Naive B cell (primary cell): ENCODE measurements around the gene C5orf52. TPM values are rescaled to one million over a fixed set of nuclear protein-coding genes. Genes with fewer than 3 reads are reported as not detected.
"Not testable (repeated sequence)": the region's sequence is repeated elsewhere in the genome, so short reads cannot be mapped to it uniquely, and the experiment has no call there.

Source experiments
- ATAC-seq, 2 donors: fragments of 150-1000 bp; cut with Tn5 transposase; 2 replicates each; pipeline ENCODE4 v1.10.0; 2021; ENCODE audit warnings: low read depth in 2 of 2, mild to moderate bottlenecking in 2 of 2, moderate library complexity in 2 of 2
- DNase-seq: peaks from one replicate; pipeline ENCODE4 v3.0.0; 2022
- H3K27ac Mint-ChIP-seq, 6 donors: one replicate each; pipeline ENCODE4 v1.8.0; 2020 to 2022; ENCODE audit warnings: mild to moderate bottlenecking in 6 of 6, mixed read lengths in 6 of 6, moderate library complexity in 5 of 6, inconsistent platforms in 2 of 6
- H3K27me3 Mint-ChIP-seq, 3 donors: one replicate each; pipeline ENCODE4 v1.8.0; 2021 to 2022; ENCODE audit warnings: mixed read lengths in 3 of 3, mild to moderate bottlenecking in 1 of 3
- H3K36me3 Mint-ChIP-seq, 2 donors: one replicate each; pipeline ENCODE4 v1.8.0; 2020 to 2022; ENCODE audit warnings: mixed read lengths in 2 of 2, inconsistent platforms in 1 of 2, mild to moderate bottlenecking in 1 of 2
- H3K4me1 Mint-ChIP-seq, 3 donors: one replicate each; pipeline ENCODE4 v1.8.0; 2020 to 2022; ENCODE audit warnings: mixed read lengths in 3 of 3, inconsistent platforms in 1 of 3, mild to moderate bottlenecking in 1 of 3, moderate library complexity in 1 of 3
- H3K4me3 Mint-ChIP-seq, 8 donors: one replicate each; pipeline ENCODE4 v1.8.0; 2020 to 2022; ENCODE audit warnings: mild to moderate bottlenecking in 8 of 8, mixed read lengths in 8 of 8, moderate library complexity in 8 of 8, inconsistent platforms in 2 of 8
- H3K9me3 Mint-ChIP-seq, 7 donors: one replicate each; pipeline ENCODE4 v1.8.0; 2020 to 2022; ENCODE audit warnings: mixed read lengths in 7 of 7, mild to moderate bottlenecking in 5 of 7, inconsistent platforms in 2 of 7, moderate library complexity in 1 of 7
- polyA plus RNA-seq, 6 donors: library from polyadenylated mRNA; unstranded; fragments of 300-500 nt; fragmentation: Illumina TruSeq; gene quantifications; one replicate each; pipeline ENCODE4 v1.2.3, GENCODE V29; 2021; ENCODE audit warnings: low read depth in 6 of 6

The C5orf52 gene
- polyA plus RNA-seq, 6 donors from 2014 or later, result not detected

DNA sequence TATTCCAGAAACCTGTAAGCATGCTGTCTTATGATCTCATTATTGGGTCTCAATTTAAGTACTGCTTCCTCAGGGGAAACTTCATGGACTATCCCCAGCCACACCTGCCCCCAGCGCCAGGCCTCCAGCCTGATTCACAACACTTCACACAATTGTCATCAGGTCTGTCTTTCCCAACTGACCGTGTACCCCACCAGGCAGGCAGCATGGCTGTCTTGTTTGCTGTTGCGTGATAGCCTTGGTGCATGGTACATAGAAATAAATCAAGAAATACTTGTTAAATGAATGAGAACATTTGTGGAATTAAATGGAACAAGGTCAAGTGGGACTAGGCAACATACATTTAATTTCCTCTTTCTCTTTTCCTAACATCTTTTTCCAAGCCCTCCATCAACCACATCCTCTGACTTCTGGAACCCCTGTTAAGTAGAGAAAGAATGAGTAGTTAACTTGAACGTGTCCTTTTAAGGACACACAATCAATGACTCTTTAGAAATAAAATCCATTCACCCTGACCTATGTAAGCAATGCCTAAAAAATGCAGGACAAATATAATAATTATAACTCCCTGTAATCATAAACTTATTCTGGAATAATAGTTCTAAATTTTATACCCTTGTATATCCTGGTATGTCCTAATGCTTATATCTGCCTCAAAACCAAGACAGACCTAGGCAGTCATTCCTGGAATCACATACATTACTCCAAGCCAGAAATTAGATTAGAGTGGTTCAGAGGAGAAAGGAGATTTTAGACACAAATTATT is 42.7 kb downstream of the C5orf52 start:
- DNase-seq (no peak), ATAC-seq (no peak)
- H3K4me3 Mint-ChIP-seq, result no peak overlapping the region
- no peaks in the 10 kb centered on the region for H3K36me3 Mint-ChIP-seq
- H3K27me3 Mint-ChIP-seq, result no peaks in the 10 kb centered on the region
- H3K4me1 Mint-ChIP-seq, result peaks cover 12 to 19% (median 17%) of the 10 kb centered on the region in 3 donors
- H3K27ac Mint-ChIP-seq, result peak overlapping the region in 1 of 6 donors; percentile 17
- H3K9me3 Mint-ChIP-seq, result peaks cover 0 to 2% (median 0%) of the 10 kb centered on the region in 7 donors

DNA sequence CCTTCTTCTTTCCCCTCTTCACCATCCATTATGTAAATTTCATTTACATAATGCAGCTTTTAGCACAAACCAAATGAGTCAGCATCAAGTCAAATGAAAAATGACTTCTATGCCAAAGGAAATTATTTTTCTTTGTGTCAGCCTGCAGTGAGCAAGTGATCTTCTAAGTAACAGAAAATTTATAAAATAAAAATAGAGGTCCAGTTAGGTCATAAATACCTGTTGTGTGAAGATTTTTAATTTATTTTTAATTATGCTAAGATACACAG is 43.2 kb downstream of the C5orf52 start:
- Mint-ChIP-seq H3K36me3 (no peaks in the 10 kb centered on the region), H3K27ac (no peak overlapping the region), H3K9me3 (peaks cover 0 to 2% (median 0%) of the 10 kb centered on the region in 7 donors), H3K27me3 (no peaks in the 10 kb centered on the region), H3K4me1 (peaks cover 12 to 19% (median 18%) of the 10 kb centered on the region in 3 donors), H3K4me3 (no peak overlapping the region)
- DNase-seq (no peak), ATAC-seq (no peak)

DNA sequence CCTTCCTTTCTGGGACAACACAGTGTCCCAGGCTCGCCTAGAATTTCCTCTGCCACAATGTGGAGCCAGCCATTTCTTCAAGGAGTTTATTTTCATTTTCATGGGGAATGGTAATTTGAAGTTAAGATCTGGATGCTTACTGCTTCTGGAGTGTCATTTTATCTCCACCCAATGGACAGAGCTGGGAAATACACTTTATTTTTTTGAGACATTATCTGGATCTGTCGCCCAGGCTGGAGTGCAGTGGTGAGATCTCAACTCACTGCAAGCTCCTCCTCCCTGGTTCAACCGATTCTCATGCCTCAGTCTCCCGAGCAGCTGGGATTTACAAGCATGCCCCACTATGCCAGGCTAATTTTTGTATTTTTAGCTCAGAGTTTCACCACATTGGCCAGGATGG is 47.2 kb downstream of the C5orf52 start:
- Mint-ChIP-seq H3K27me3 (no peaks in the 10 kb centered on the region), H3K4me3 (peak overlapping the region in 4 of 8 donors; percentile 12 to 55 (median 44))

DNA sequence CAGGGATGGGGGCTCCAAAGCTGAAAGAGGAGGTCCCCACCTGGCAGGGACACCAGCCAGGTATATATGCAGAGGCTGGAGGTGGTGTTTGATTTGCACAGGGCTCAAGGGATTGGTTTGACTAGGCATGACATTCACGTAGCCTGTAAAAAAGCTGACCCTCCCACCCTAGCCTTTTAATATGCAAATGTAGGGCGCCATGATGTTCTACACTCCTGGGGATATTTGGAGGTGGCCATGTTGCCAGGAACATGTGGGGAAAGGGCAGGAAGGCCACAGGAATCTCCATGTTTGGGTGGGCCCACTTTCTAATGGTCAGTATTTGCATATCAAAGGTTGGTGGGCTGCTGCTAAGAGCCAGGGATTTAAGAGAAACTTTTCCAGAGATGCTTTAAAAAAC is 47.9 kb downstream of the C5orf52 start:
- H3K27me3 Mint-ChIP-seq, result no peaks in the 10 kb centered on the region
- peaks cover 15 to 28% (median 21%) of the 10 kb centered on the region in 3 donors for H3K4me1 Mint-ChIP-seq
- H3K36me3 Mint-ChIP-seq, result peaks cover 0 to 6% of the 10 kb centered on the region in 2 donors
- ATAC-seq (no peak), DNase-seq (no peak)
- H3K9me3 Mint-ChIP-seq, result peaks cover 0 to 6% (median 0%) of the 10 kb centered on the region in 7 donors
- H3K4me3 Mint-ChIP-seq, result peak overlapping the region in 2 of 8 donors; percentile 44 to 66
- peak overlapping the region in 1 of 6 donors; percentile 31 for H3K27ac Mint-ChIP-seq

More for the DNA sequence above, 47.2 kb downstream of the C5orf52 start:
- peak; percentile 82 to 89 for ATAC-seq
- Mint-ChIP-seq H3K36me3 (peaks cover 0 to 6% of the 10 kb centered on the region in 2 donors), H3K27ac (peak overlapping the region in 5 of 6 donors; percentile 31 to 92 (median 87)), H3K4me1 (peaks cover 12 to 21% (median 18%) of the 10 kb centered on the region in 3 donors), H3K9me3 (peaks cover 0 to 6% (median 0%) of the 10 kb centered on the region in 7 donors)
- peak; percentile 53 for DNase-seq

DNA sequence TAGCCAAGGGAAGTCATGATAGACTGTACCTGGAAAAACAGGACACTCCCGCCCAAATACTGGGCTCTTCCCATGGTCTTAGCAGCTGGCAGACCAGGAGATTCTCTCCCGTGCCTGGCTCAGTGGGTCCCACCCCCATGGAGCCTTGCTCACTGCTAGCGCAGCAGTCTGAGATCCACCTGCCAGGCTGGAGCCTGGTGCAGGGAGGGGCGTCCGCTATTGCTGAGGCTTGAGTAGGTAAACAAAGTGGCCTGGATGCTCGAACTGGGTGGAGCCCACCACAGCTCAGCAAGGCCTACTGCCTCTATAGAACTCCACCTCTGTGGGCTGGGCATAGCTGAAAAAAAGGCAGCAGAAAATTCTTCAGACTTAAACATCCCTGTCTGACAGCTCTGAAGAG is 49.8 kb downstream of the C5orf52 start:
- Mint-ChIP-seq H3K4me3 (no peak overlapping the region), H3K9me3 (peaks cover 0 to 6% (median 0%) of the 10 kb centered on the region in 7 donors), H3K27me3 (no peaks in the 10 kb centered on the region), H3K4me1 (peaks cover 22 to 38% (median 29%) of the 10 kb centered on the region in 3 donors), H3K27ac (no peak overlapping the region), H3K36me3 (peaks cover 0 to 6% of the 10 kb centered on the region in 2 donors)
- DNase-seq (no peak), ATAC-seq (no peak)

DNA sequence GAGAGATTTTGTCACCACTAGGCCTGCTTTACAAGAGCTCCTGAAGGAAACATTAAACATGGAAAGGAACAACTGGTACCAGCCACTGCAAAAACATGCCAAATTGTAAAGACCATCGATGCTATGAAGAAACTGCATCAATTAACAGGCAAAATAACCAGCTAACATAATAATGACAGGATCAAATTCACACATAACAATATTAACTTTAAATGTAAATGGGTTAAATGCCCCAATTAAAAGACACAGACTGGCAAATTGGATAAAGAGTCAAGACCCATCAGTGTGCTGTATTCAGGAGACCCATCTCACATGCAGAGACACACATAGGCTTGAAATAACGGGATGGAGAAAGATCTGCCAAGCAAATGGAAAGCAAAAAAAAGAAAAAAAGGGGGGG is 51.6 kb downstream of the C5orf52 start:
- not testable (repeated sequence) for ATAC-seq, H3K9me3 Mint-ChIP-seq, H3K27me3 Mint-ChIP-seq, H3K36me3 Mint-ChIP-seq, DNase-seq, H3K4me3 Mint-ChIP-seq
- peak overlapping the region in 1 of 6 donors; percentile 36 for H3K27ac Mint-ChIP-seq
- H3K4me1 Mint-ChIP-seq, result peaks cover 16 to 27% (median 21%) of the 10 kb centered on the region in 3 donors

DNA sequence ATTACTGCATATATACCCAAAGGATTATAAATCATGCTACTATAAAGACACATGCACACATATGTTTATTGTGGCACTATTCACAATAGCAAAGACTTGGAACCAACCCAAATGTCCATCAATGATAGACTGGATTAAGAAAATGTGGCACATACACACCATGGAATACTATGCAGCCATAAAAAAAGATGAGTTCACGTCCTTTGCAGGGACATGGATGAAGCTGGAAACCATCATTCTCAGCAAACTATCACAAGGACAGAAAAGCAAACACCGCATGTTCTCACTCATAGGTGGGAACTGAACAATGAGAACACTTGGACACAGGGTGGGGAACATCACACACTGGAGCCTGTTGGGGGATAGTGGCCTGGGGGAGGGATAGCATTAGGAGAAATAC is 55.3 kb downstream of the C5orf52 start:
- peaks cover 22 to 40% (median 39%) of the 10 kb centered on the region in 3 donors for H3K4me1 Mint-ChIP-seq
- H3K9me3 Mint-ChIP-seq, H3K27me3 Mint-ChIP-seq, DNase-seq, ATAC-seq, H3K4me3 Mint-ChIP-seq, H3K36me3 Mint-ChIP-seq: not testable (repeated sequence)
- peak overlapping the region in 1 of 6 donors; percentile 12 for H3K27ac Mint-ChIP-seq

DNA sequence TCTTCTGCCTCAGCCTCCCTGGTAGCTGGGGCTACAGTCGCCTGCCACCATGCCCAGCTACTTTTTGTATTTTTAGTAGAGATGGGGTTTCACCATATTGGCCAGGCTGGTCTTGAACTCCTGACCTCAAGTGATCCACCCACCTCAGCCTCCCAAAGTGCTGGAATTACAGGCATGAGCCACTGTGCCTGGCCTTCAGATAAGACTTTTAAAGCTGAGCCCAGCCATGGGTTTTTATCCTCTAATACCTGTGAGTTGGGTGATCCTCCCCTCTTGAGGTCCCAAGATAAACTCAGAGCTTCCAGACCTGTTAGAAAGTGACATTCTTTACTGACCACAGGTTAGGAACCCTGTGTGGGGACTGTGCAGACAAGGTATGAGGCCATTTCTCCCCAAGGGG is 56.5 kb downstream of the C5orf52 start:
- not testable (repeated sequence) for ATAC-seq, DNase-seq, H3K4me3 Mint-ChIP-seq, H3K9me3 Mint-ChIP-seq, H3K27me3 Mint-ChIP-seq, H3K36me3 Mint-ChIP-seq
- H3K27ac Mint-ChIP-seq, result peak overlapping the region in 2 of 6 donors; percentile 58 to 74
- H3K4me1 Mint-ChIP-seq, result peaks cover 29 to 50% (median 45%) of the 10 kb centered on the region in 3 donors

Other genes starting within 250 kb of the C5orf52 start
- 10 to 100 TPM in 3 of 6 donors, 1 to 10 TPM in 3; 3.5 to 15.7 (median 10.3) TPM for gene NIPAL4, start 211.3 kb upstream of the C5orf52 start, polyA plus RNA-seq
- 10 to 100 TPM in 5 of 6 donors, 1 to 10 TPM in 1; 6.3 to 75.5 (median 43.4) TPM for gene ADAM19, start 95.8 kb upstream of the C5orf52 start, polyA plus RNA-seq
- gene SOX30, start 19.1 kb upstream of the C5orf52 start, polyA plus RNA-seq, result 1 to 10 TPM in 2 of 6 donors, under 1 TPM in 4; 0.42 to 1.1 (median 0.83) TPM
- 1 to 10 TPM; 3.8 to 8.4 (median 5.6) TPM for gene THG1L, start 59.9 kb downstream of the C5orf52 start, polyA plus RNA-seq
- gene LSM11, start 72.2 kb downstream of the C5orf52 start, polyA plus RNA-seq, result under 1 TPM in 5 of 6 donors, not detected in 1; 0.27 to 0.69 (median 0.28) TPM
- 10 to 100 TPM; 54.7 to 93.6 (median 80.4) TPM for gene CLINT1, start 187.6 kb downstream of the C5orf52 start, polyA plus RNA-seq